GM21515 (cell line): Measurements from ENCODE around the gene AARS2.
"Not testable (repeated sequence)": the region's sequence is repeated elsewhere in the genome, so short reads cannot be mapped to it uniquely, and the experiment has no call there.

ENCODE experiments used
- ATAC-seq: cut with Tn5 transposase; IDR thresholded peaks from one replicate; pipeline ENCODE4 v1.9.1; 2021; ENCODE audit not compliant: unreplicated experiment

Gene AARS2

GRCh38 chr6:44312901-44313788 lies at the start of gene AARS2:
AARS2 (minus strand) TSS chr6:44313347; CDS start chr6:44313323, 24 bp downstream.
- peak; percentile 91 for ATAC-seq

DNA sequence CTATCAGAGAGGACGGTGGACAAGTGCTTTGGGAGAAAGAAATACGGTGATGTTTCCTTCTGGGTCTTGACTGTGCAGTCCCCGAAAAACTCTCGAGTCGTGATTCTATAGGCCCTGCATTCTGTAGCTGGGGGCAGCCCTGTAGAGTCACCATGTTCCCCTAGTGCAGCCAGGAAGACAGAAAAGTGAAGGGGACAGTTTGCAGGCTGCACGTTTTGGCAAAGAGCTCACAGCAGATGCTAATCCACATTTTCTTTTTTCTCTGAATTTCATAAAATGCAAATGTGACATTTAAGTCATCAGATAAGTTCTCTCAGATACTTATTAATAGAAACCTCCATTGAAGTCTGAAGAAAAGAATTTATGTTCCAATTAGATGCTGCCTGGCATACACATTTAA lies 48.8 kb upstream of the AARS2 start:
- ATAC-seq: no peak

DNA sequence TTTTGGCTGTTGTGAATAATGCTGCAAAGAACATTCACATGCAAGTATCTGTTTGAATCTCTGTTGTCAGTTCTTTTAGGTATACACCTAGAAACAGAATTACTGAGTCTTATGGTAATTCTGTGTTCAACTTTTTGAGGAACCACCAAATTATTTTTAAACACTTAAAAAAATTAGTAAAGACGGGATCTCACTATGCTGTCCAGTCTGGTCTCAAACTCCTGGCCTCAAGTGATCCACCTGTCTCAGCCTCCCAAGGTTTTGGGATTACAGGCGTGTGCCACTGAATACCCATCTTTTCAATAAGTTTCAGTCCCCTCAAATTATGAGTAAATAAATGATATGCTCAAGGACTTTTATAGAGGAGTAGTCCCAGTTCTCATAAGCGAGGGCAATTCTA lies 46.8 kb upstream of the AARS2 start:
- ATAC-seq: no peak

- no peak for ATAC-seq
Measured at GRCh38 chr6:44356487-44356886, 43.3 kb upstream of the AARS2 start.

DNA sequence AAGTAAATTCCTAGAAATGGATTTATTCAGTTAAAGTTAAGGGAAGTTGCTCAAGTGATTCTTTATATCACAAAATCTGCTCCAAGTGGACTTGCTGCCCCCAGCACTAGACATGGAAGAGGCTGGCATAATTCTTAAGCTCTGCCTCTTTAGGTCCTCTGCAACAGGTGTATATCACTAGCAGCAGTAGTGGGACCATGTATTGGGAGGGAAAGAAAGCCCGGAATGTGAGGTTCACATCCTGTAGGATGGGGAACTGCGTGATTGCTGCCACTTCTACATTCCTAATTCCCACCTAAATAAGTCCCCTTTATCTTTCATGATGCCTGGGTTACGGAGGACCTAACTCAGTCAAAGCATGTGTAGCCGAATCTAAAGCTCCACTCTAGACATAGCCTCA lies 42.5 kb upstream of the AARS2 start:
- no peak for ATAC-seq

DNA sequence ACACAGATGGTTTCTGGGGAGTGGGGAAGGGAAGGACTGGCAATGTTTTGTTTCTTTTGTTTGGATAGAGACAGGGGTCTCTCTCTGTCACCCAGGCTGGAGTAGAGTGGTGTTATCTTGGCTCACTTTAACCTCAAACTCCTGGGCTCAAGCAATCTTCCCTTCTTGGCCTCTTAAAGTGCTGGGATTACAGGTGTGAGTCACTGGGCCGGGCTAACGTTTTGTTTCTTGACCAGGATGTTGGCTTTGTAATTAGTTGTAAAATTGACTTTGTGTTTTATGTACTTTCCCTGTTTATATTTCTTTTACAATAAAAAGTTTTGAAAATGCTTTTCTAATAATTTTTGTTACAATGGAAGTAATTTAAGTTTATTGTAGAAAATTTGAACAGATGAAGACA lies 40.2 kb upstream of the AARS2 start:
- no peak for ATAC-seq

DNA sequence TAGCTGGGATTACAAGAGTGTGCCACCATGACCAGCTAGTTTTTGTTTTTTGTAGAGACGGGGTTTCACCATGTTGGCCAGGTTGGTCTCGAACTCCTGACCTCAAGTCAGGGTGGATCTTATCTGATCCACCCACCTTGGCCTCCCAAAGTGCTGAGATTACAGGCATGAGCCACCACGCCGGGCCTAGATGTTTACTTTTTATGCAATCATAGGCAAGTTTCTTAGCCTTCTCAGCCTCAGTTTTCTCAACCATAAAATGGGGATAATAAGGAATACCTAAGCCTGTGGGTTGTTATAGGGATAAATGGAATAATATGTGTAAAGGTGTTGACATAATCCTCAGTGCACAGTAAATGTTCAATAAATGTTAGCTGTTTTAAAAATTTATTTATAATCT lies 39.1 kb upstream of the AARS2 start:
- no peak for ATAC-seq

DNA sequence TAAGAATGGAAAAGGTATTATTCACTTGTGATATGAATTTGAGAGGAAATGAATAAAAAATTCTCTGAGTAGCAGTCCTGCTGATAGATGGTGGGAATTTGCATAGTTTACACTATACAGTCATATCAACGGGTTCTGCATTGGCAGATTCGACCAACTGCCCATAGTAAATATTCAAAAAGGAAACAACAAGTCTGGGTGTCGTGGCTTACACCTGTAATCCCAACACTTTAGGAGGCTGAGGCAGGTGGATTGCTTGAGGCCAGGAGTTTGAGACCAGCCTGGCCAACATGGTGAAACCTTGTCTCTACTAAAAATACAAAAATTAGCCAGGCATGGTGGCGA lies 37.5 kb upstream of the AARS2 start:
- ATAC-seq: not testable (repeated sequence)

DNA sequence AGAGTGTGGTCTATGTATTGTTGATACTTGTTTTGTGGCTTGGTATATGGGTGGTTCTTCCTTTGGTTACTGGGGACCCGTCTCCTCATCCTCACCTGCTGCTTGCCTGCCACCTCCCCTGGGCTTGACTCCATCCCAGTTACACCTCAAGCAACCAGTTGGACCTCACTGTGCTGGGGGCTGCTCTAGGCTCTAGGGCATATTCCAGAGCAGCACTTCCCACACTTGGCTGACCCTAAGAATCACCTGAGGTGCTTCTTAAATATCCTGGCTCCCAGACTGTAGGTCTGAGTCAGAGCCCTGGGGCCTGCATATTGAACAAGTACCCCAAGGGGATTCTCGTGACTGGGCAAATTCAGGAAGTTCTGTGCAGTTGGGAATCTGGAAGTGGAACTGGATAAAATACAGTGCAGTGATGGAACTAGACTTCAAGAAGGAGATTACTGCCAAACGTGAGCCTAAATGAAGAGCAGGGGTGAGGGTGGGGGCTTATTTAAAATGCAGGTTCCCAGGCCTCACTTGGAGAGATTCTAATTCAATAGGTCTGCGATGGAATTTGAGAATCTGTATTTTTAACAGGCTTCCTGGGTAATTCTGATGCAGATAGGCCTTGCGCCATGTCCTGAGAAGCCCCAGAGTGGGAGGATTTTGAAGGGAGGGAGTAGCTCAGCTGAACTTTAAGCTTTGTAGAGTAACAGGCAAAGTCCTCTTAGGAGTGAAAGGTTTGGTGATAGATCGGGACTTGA lies 36.9 kb upstream of the AARS2 start:
- no peak for ATAC-seq

GRCh38 chr6:44346818-44347217 lies 33.7 kb upstream of the AARS2 start:
- ATAC-seq: not testable (repeated sequence)

- ATAC-seq: no peak
Measured at GRCh38 chr6:44342489-44342888, 29.3 kb upstream of the AARS2 start, which contains the start of gene SPATS1. SPATS1 (plus strand) TSS chr6:44342650; CDS start chr6:44343096, 446 bp downstream.

DNA sequence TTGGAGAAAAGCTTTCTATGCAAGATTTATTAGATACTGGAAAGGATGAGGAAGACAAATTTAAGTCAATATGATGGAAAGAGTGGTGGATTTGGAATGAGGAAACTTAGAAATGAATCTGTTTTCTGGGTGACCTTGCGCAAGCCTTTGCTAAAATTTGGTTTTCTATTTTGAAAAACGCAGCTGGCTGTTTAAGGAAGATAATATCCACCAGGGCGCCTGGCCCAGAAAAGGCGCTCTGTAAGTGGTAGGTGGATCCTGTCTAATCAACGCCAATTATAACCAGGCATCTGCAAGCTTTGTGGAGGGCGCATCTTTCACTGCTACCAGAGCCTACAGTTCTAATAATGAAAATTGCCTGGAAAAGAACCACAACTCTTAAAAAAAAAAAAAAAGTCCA lies 28.9 kb upstream of the AARS2 start:
- no peak for ATAC-seq

GRCh38 chr6:44341095-44341890 lies 28.1 kb upstream of the AARS2 start:
- no peak for ATAC-seq

DNA sequence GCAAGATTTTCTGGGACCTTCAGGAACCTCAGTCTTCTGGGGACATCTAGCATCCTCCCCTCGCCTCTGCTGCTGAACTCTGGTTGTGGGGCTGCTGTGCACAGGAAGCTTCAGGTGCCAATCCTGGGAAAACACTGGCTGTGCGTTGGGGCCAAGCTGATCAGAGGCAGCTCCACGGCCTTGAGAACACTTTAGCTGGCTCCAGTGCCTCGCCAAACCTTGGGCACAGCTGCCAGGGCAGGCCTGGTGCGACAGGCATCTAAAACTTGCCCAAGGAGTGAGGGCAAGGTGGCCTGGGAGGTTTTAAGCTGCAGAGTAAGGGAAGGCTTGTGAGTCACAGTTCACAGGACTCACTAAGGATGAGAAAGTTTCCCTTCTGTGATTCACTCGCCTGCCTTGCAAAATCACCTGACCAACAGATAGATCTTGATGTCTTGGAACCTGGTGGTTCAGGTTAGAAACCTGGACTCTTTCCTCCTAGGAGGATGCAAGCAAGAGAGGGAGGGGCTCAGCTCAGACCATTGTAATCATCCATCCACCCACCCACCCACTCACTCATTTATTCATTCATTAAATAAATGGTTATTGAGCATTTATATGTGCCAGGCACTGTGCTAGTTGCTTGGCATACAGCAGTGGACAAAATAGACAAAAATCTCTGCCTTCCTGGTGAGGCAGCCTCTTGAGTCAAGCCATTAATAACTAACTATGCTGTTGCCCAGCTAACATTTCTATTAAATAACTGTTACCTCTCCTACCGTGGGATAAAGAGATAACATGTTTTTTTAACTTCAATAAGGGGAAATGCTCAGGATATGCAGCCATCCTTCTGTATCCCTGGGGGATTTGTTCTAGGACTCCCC lies 26.8 kb upstream of the AARS2 start:
- ATAC-seq: no peak

- ATAC-seq: no peak
Measured at GRCh38 chr6:44339301-44339700, 26.2 kb upstream of the AARS2 start.

DNA sequence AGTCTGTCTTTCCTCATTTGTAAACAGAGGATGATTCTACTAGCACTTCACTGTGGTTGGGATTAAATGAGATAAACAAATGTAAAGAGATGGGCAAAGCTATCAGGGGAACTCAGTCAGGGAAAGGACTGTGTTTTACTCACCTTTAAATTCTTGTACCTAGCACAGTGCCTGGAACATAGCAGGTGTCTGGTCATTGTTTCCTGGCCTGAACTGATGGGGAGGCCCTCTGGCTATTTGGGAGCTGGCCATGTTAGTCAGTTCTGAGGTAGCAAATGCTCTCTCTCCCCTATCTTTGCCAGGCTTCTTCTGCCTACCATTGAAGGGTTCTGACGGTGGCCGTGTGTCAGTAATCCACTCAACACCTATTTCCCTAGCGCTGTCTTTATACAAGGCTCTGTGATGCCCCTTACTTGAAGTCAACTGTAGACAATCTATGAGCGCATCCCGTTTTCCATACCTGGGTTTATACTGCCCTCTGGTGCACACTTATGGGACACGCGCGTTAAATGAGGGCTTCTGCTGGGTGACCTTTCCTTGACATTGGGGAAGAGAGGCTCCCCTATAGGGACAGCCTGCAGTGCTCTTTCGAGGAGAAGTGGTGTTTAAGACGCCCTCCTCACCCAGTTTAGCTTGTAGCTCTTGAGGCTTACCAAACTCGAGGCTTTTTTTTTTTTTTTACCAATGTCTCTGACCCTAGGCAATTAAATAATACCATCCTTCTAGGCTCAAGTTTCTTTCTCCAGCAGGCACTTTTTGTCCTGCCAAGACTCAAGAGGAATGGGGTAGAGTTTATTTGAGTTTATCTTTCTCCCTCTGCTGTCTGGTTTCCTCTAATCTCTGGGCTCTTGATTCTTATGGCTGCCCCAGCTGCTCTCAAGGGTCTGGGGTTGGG lies 25.3 kb upstream of the AARS2 start:
- no peak for ATAC-seq

DNA sequence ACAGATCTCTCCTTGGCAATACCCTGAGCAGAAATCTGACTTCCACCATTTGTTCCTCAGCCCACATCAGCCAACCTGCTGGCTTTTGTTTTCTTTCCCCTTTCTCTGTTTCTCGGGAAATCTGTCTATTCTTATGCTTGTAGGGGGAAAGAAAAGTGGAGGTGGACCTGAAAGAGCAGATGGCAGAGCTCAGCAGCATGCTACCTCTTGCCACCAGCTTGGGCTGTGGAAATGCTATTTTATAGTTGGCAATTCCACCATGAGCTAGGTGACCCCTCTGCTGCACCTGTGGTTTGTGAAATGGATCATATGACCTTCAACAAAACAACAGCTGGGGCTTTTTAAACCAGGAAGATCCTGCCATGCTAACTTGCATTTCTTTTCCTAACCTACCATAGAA lies 22.5 kb upstream of the AARS2 start:
- no peak for ATAC-seq

DNA sequence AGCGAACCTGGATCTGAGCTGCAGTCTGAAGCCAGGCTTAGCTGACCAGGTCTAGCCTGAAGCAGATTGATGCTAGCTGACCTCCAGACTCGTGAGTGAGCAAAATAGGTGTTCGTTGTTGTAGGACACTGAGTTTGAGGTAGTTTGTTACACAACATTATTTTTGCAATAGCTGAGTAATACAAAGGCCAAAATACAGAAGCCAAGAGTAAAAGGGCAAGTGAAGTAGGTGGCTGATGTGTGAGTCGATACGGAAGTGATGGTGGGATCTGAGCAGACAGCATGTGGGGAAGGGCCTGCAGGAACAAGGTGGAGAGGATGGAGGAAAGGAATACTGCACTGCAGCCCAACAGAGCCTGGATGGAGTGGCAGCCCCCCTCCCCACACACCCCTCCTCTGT lies 20.8 kb upstream of the AARS2 start:
- ATAC-seq: no peak

- ATAC-seq: no peak
Measured at GRCh38 chr6:44333273-44333919, 20.2 kb upstream of the AARS2 start.
